GM18499 (cell line): ENCODE results near the gene TEX50.
"Not testable (repeated sequence)": the region's sequence is repeated elsewhere in the genome, so short reads cannot be mapped to it uniquely, and the experiment has no call there.

Experiments used
- ATAC-seq: cut with Tn5 transposase; IDR thresholded peaks from one replicate; pipeline ENCODE4 v1.9.1; 2021; ENCODE audit warnings: moderate number of reproducible peaks; ENCODE audit not compliant: insufficient read depth, unreplicated experiment

TEX50 gene

DNA sequence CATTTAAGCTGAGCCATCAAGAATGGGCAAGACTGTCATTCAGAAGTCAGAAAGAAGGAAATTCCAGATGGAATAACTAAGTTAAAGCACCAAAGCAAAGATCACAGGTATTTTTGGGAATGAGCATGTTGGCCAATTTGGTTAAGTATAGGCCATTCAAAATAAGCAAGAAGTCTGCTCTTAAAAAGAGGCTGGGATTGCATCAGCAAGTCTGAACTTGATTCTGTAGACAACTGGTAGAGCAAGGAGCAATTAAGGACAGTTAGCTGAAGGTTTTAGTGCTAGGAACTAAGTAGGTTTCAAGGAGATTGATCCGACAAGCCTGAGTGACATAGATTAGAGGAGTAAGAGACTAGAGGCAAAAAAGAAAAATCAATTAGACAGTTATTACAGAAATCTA, 26.1 kb downstream of the TEX50 start:
- ATAC-seq, result no peak

DNA sequence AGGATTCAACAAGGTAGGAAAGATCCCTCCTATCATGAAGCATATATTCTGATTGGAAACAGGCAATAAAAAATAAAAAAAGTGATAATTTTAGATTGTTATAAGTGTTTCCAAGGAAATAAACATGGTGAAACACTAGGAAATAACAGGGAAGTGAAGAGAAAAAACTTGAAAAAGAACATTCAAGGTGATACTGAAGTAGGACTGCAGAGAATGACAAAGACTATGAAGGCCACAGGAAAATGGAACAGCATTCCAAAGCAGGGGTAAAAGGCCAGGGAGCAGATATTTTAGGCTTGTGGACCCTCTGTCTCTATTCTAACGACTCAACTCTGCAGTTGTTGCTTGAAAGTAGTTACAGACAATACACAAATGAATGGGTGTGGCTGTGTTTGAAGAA, 26.6 kb downstream of the TEX50 start:
- ATAC-seq, result no peak

DNA sequence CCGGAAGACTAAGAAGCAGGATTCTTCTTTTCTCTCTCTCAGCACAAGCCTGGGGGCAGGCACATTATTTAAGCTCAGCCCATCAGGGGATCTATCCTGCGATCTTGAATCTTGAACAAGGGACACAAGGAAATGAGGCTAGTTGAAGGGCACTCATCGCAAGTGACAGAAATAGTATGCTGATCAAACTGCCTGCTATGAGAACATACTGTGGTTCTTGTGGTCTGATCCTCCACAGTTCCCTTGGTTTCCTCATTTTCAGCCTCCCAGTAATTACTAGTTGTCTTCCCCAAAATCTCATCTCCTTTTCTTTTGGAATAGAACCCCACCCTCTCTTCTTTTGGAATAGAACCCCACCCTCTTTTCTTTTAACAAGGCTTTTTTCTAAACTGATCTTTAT, 28.0 kb downstream of the TEX50 start:
- no peak for ATAC-seq

DNA sequence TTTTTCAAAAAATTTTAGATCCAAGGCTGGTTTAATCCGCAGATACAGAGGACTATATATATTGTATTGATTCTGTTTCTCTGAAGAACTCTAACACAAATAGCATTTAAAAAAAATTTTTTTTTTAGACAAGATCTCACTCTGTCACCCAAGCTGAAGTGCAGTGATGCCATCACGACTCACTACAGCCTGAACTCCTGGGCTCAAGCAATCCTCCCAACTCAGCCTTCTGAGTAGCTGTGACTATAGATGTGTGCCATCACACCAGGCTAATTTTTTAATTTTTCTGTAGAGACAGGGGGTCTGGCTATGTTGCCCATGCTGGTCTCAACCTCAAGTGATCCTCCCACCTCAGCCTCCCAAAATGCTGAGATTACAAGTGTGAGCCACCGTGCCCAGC, 31.5 kb downstream of the TEX50 start:
- no peak for ATAC-seq

DNA sequence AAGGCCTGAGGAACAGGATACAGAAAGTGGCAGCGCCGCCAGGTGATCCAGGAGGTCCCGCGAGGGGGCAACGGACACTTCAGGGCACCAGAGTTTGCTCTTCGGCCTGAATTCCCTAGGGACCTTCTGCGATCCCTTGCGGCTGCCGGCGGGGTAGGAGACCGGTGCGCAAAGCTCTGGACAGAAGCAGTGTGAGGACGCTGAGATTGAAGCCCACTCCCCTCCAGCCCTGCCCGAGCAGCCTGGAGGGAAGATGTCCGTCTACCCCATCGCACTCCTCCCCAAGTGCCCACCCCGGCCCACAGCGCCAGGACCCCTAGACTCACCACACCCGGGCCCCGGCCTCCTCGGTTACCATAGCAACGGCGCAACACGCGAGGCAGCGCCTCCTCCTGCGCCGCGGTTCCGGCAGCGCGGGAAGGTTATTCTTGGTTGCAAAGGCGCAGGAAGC, 34.4 kb downstream of the TEX50 start, which contains the start of gene ANKRD45:
ANKRD45 (minus strand) TSS at position 361 of the 451 bp plus-strand sequence. CDS start 10,433 bp downstream, outside the sequence.
- no peak for ATAC-seq

DNA sequence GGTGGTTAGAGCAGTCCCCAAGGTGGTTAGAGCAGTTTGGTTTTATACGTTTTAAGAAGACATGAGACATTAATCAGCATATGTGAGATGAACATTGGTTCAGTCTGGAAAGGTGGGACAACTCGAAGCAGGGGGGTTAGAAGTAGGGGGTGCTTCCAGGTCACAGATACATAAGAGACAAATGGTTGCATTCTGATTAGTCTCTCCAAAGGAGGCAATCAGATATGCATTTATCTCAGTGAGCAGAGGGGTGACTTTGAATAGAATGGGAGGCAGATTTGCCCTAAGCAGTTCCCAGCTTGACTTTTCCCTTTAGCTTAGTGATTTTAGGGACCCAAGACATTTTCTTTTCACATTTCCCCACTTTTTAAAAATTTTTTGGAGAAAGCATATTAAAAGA, 39.4 kb downstream of the TEX50 start:
- not testable (repeated sequence) for ATAC-seq

DNA sequence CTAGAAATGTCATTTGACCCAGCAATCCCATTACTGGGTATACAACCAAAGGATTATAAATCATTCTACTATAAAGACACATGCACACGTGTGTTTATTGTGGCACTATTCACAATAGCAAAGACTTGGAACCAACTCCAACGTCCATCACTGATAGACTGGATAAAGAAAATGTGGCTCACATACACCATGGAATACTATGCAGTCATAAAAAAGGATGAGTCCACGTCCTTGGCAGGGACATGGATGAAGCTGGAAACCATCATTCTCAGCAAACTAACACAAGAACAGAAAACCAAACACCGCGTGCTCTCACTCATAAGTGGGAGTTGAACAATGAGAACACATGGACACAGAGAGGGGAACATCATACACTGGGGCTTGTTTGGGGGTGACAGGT, 45.0 kb downstream of the TEX50 start:
- ATAC-seq, result not testable (repeated sequence)

DNA sequence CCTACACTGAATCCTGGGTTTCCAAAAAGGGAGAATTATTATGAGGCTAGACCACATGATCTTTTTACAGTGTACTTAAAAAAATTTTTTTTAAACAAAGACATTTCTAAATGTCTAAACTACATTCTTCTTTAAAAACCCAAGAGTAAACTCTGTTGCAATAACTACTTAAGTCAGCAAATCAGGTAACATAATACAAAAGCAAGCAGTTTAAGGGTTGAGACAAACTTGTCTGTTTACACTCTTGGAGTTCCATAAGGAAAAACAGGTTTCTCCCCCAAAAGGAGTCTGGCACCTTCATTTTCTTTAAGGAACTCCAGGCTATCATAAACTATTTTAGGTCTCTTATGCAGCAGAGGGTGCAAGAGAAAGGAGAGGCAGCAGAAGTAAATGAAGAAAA, 47.0 kb downstream of the TEX50 start:
- ATAC-seq, result no peak

DNA sequence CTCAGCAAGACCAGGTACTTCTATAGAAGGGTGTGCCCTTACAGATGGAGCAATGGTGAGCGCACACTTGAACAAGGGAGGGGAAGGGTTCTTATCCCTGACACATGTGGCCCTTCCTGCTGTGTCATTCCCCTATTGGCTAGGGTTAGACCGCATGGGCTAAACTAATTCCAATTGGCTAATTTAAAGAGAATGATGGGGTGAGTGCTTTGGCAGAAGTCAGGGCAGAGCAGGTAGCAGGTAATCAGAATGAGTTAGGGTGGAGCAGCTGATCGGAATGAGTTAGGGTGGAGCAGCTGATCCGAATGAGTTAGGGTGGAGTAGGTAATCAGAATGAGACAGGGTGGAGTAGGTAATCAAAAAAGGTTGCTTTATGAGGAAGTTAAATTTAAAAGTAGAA, 48.7 kb downstream of the TEX50 start:
- ATAC-seq, result not testable (repeated sequence)

DNA sequence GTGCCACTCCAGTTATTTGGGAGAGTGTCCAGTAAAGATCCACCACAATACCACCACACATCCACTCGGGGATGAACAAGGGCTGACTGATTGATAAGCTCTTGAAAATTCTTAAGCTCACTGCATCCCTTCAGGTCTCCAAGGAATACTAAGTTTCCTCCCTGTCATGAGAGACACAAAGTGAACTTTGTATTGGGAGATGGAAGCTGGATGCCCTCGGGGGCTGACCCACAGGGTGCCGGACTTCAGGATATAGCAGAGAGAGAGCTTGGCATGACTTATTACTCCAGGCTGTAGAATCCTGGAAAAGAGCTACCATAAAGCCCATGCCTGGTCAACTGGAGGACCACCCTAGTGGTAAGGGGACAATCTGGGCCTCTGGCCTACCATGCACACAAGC, 50.0 kb downstream of the TEX50 start:
- not testable (repeated sequence) for ATAC-seq
